SK-N-SH (cell line): ENCODE data around the gene CD33. TPM values are rescaled to one million over a fixed set of nuclear protein-coding genes. Genes with fewer than 3 reads are reported as not detected.

Experiments
- CTCF ChIA-PET: fragments of 300-600, 350-600 bp; formaldehyde crosslinking; extraction: SDS; loops from one replicate; lab custom pipeline; 2021; lab: Yijun Ruan, JAX
- POLR2A ChIA-PET: fragments of 350-600 bp; sonication (Branson Sonifier 250); formaldehyde crosslinking; extraction: SDS; loops from one replicate; lab custom pipeline; 2020; ENCODE audit warnings: antibody characterized with exemption, inconsistent platforms; lab: Yijun Ruan, JAX
- DNase-seq: peaks from one replicate; pipeline ENCODE4 v3.0.0; 2012
- H2AFZ ChIP-seq: fragments of 200-600 bp; sonication (generic); 2 replicates; pipeline ENCODE4 v1.8.1; 2016; ENCODE audit warnings: antibody characterized with exemption, mild to moderate bottlenecking, low read depth
- H3F3A ChIP-seq: fragments of 200-600 bp; sonication (generic); replicated peaks from 2 replicates; pipeline ENCODE3; 2016; ENCODE audit warnings: antibody characterized with exemption, mild to moderate bottlenecking; ENCODE audit not compliant: insufficient read depth
- H3K27ac ChIP-seq, 2 experiments: fragments of 200-500 bp in 1 of 2; fragments of 200-600 bp in 1 of 2; sonication (Bioruptor generic) in 1 of 2; sonication (generic), shearing (Covaris generic) in 1 of 2; 2 replicates each; pipeline versions ENCODE4 v1.5.1 to v1.6.1; 2014 to 2016; ENCODE audit warnings: low read depth in 2 of 2, inconsistent platforms in 1 of 2, low read length in 1 of 2, mild to moderate bottlenecking in 1 of 2, mixed read lengths in 1 of 2
- H3K27me3 ChIP-seq: fragments of 200-600 bp; sonication (generic), shearing (Covaris generic); 2 replicates; pipeline ENCODE4 v1.6.1; 2016; ENCODE audit warnings: mixed run types; ENCODE audit not compliant: insufficient read depth
- H3K36me3 ChIP-seq, 2 experiments: fragments of 200-500 bp in 1 of 2; fragments of 200-600 bp in 1 of 2; sonication (Bioruptor generic) in 1 of 2; sonication (generic) in 1 of 2; replicated peaks in 1 of 2; 2 replicates each; pipeline versions ENCODE3 to v1.5.1; 2014 to 2016; ENCODE audit warnings: low read length in 1 of 2, mild to moderate bottlenecking in 1 of 2; ENCODE audit not compliant: insufficient read depth in 2 of 2, control insufficient read depth in 1 of 2
- H3K4me1 ChIP-seq, 2 experiments: fragments of 200-500 bp in 1 of 2; fragments of 200-600 bp in 1 of 2; sonication (Bioruptor generic) in 1 of 2; sonication (generic), shearing (Covaris generic) in 1 of 2; 2 replicates each; pipeline versions ENCODE4 v1.5.1 to v1.6.1; 2014 to 2016; ENCODE audit warnings: low read depth in 1 of 2, low read length in 1 of 2, mixed run types in 1 of 2; ENCODE audit not compliant: insufficient read depth in 2 of 2, control insufficient read depth in 1 of 2
- H3K4me2 ChIP-seq: fragments of 200-600 bp; sonication (generic), shearing (Covaris generic); 2 replicates; pipeline ENCODE4 v1.6.1; 2017; ENCODE audit warnings: mixed run types
- H3K4me3 ChIP-seq, 2 experiments: fragments of 200-500 bp in 1 of 2; fragments of 200-600 bp in 1 of 2; sonication (Bioruptor generic) in 1 of 2; sonication (generic), shearing (Covaris generic) in 1 of 2; 2 replicates each; pipeline versions ENCODE4 v1.5.1 to v1.8.1; 2014 to 2016; ENCODE audit warnings: low read depth in 2 of 2, inconsistent platforms in 1 of 2, low read length in 1 of 2, mild to moderate bottlenecking in 1 of 2, mixed read lengths in 1 of 2, moderate library complexity in 1 of 2
- H3K79me2 ChIP-seq: fragments of 200-600 bp; sonication (generic); 2 replicates; pipeline ENCODE4 v1.8.1; 2017; ENCODE audit warnings: mild to moderate bottlenecking; ENCODE audit not compliant: insufficient read depth
- H3K9ac ChIP-seq: fragments of 200-600 bp; sonication (generic); 2 replicates; pipeline ENCODE4 v1.6.1; 2017; ENCODE audit warnings: mixed run types
- H3K9me2 ChIP-seq: fragments of 200-600 bp; sonication (generic); 2 replicates; pipeline ENCODE4 v1.6.1; 2017; ENCODE audit warnings: mixed run types
- H3K9me3 ChIP-seq: fragments of 200-600 bp; sonication (generic); 2 replicates; pipeline ENCODE4 v1.6.1; 2017; ENCODE audit warnings: mixed run types, mild to moderate bottlenecking, moderate library complexity
- H4K20me1 ChIP-seq: fragments of 200-600 bp; sonication (generic); 2 replicates; pipeline ENCODE4 v1.6.1; 2017; ENCODE audit warnings: mild to moderate bottlenecking, mixed run types; ENCODE audit not compliant: insufficient read depth
- CHD2 ChIP-seq: fragments of 150-350 bp; IDR thresholded peaks from 2 replicates; pipeline ENCODE4 v1.6.1; 2018; ENCODE audit warnings: low read length; ENCODE audit not compliant: partially characterized antibody
- EP300 ChIP-seq, 2 experiments: IDR thresholded peaks; 2 replicates each; pipeline versions ENCODE4 v1.4.0 to v1.6.1; 2012; ENCODE audit warnings: borderline replicate concordance in 1 of 2, low read depth in 1 of 2, low read length in 1 of 2
- EZH2phosphoT487 ChIP-seq: fragments of 200-600 bp; sonication (generic); IDR thresholded peaks from 2 replicates; pipeline ENCODE4 v1.6.1; 2017; ENCODE audit warnings: low read depth, mixed run types, mild to moderate bottlenecking, antibody characterized with exemption, moderate library complexity, borderline replicate concordance
- FOXM1 ChIP-seq: IDR thresholded peaks from 2 replicates; pipeline ENCODE4 v1.4.0; 2012; ENCODE audit warnings: low read depth, mild to moderate bottlenecking
- JUND ChIP-seq: IDR thresholded peaks from 2 replicates; pipeline ENCODE4 v1.4.0; 2012
- MEF2A ChIP-seq: IDR thresholded peaks from 2 replicates; pipeline ENCODE4 v1.4.0; 2012; ENCODE audit warnings: low read depth, borderline replicate concordance
- POLR2AphosphoS5 ChIP-seq: IDR thresholded peaks from 2 replicates; pipeline ENCODE4 v1.6.1; 2012; ENCODE audit warnings: low read depth, low read length
- RFX5 ChIP-seq: IDR thresholded peaks from 2 replicates; pipeline ENCODE4 v1.6.1; 2012; ENCODE audit warnings: mild to moderate bottlenecking, improper control_type of control experiment, low read length
- SIN3A ChIP-seq: IDR thresholded peaks from 2 replicates; pipeline ENCODE4 v1.6.1; 2012; ENCODE audit warnings: low read depth, mild to moderate bottlenecking, low read length, moderate library complexity, borderline replicate concordance
- TEAD4 ChIP-seq: IDR thresholded peaks from 2 replicates; pipeline ENCODE4 v1.4.0; 2012; ENCODE audit warnings: mild to moderate bottlenecking, borderline replicate concordance; ENCODE audit not compliant: insufficient read depth
- YY1 ChIP-seq: IDR thresholded peaks from 2 replicates; pipeline ENCODE4 v1.4.0; 2012; ENCODE audit warnings: low read depth, mild to moderate bottlenecking
- WGBS: methylation state at CpG from one replicate; pipeline ENCODE4 v1.1.6; 2017; ENCODE audit warnings: low lambda C conversion rate; 5-methylcytosine and 5-hydroxymethylcytosine counted together
- polyA plus RNA-seq, 3 experiments: library from polyadenylated mRNA; depleted of rRNA; stranded (reverse); fragments of >200 nt; gene quantifications; 2 replicates each; pipeline ENCODE4 v1.2.3, GENCODE V29; 2012
- TF ChIP-seq, protein P1 (sequence below): IDR thresholded peaks from 2 replicates; pipeline ENCODE4 v1.4.0; 2012; ENCODE audit warnings: low read depth, borderline replicate concordance
- TF ChIP-seq, protein P2 (sequence below): fragments of 200-600 bp; sonication (generic); IDR thresholded peaks from 2 replicates; pipeline ENCODE4 v1.6.1; 2017; ENCODE audit warnings: antibody characterized with exemption, mild to moderate bottlenecking, moderate library complexity
- TF ChIP-seq, protein P3 (sequence below): IDR thresholded peaks from 2 replicates; pipeline ENCODE4; 2012

The CD33 gene
- polyA plus RNA-seq, 1 of the 3 experiments (the other 2 are of a cell fraction): 0.36 TPM

DNA sequence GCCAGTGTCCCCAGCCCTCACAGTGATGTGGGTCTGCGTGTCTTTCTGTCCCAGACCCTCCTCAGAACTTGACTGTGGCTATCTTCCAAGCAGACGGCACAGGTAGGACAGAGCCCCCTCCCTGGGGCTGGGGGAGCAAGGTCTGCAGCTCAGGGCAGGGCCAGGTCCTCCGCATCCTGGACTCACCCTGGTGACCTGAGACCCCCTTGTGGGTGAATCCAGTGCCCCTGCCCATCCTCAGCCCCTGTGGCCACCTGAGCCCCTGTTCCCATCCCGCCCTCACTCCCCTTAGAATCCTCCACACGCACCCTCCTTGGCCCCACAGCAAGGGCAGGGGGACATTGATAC, 39.0 kb upstream of the CD33 start:
- WGBS: 0% methylated on average over 3 of the region's 5 CpGs
- Histone ChIP-seq H3K36me3 (no peaks in the 10 kb centered on the region), H2AFZ (no peak overlapping the region), H3K4me1 (no peaks in the 10 kb centered on the region), H3K27ac (no peak overlapping the region), H3F3A (no peaks in the 10 kb centered on the region), H3K9me2 (no peaks in the 10 kb centered on the region), H3K79me2 (no peaks in the 10 kb centered on the region), H3K4me3 (no peak overlapping the region), H3K4me2 (no peak overlapping the region), H3K9ac (no peak overlapping the region), H3K27me3 (peaks cover 58% of the 10 kb centered on the region), H4K20me1 (no peaks in the 10 kb centered on the region), H3K9me3 (no peaks in the 10 kb centered on the region)
- TF ChIP-seq EZH2phosphoT487 (no peak), YY1 (no peak), CHD2 (no peak), SIN3A (no peak), POLR2AphosphoS5 (no peak), JUND (no peak), TEAD4 (no peak), RFX5 (no peak), EP300 (IDR thresholded peaks at IDR 0.05; ENCODE audit: borderline replicate concordance in 1 of 2, low read depth in 1 of 2, low read length in 1 of 2) (no peak), FOXM1 (no peak), MEF2A (no peak)
- TF ChIP-seq, protein P1, sequence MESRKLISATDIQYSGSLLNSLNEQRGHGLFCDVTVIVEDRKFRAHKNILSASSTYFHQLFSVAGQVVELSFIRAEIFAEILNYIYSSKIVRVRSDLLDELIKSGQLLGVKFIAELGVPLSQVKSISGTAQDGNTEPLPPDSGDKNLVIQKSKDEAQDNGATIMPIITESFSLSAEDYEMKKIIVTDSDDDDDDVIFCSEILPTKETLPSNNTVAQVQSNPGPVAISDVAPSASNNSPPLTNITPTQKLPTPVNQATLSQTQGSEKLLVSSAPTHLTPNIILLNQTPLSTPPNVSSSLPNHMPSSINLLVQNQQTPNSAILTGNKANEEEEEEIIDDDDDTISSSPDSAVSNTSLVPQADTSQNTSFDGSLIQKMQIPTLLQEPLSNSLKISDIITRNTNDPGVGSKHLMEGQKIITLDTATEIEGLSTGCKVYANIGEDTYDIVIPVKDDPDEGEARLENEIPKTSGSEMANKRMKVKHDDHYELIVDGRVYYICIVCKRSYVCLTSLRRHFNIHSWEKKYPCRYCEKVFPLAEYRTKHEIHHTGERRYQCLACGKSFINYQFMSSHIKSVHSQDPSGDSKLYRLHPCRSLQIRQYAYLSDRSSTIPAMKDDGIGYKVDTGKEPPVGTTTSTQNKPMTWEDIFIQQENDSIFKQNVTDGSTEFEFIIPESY: no peak
- TF ChIP-seq, protein P2, sequence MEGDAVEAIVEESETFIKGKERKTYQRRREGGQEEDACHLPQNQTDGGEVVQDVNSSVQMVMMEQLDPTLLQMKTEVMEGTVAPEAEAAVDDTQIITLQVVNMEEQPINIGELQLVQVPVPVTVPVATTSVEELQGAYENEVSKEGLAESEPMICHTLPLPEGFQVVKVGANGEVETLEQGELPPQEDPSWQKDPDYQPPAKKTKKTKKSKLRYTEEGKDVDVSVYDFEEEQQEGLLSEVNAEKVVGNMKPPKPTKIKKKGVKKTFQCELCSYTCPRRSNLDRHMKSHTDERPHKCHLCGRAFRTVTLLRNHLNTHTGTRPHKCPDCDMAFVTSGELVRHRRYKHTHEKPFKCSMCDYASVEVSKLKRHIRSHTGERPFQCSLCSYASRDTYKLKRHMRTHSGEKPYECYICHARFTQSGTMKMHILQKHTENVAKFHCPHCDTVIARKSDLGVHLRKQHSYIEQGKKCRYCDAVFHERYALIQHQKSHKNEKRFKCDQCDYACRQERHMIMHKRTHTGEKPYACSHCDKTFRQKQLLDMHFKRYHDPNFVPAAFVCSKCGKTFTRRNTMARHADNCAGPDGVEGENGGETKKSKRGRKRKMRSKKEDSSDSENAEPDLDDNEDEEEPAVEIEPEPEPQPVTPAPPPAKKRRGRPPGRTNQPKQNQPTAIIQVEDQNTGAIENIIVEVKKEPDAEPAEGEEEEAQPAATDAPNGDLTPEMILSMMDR: no peak
- TF ChIP-seq, protein P3, sequence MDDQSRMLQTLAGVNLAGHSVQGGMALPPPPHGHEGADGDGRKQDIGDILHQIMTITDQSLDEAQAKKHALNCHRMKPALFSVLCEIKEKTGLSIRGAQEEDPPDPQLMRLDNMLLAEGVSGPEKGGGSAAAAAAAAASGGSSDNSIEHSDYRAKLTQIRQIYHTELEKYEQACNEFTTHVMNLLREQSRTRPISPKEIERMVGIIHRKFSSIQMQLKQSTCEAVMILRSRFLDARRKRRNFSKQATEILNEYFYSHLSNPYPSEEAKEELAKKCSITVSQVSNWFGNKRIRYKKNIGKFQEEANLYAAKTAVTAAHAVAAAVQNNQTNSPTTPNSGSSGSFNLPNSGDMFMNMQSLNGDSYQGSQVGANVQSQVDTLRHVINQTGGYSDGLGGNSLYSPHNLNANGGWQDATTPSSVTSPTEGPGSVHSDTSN: no peak
- ChIA-PET CTCF (no interaction called here), POLR2A (no interaction called here)
- no peak for DNase-seq
